Mucosa of rectum (tissue), 2 donors: Measurements from ENCODE around the gene CEP128.

ENCODE experiments used
- H3K27ac ChIP-seq, 2 donors: one replicate each; pipeline ENCODE4 v1.7.0; 2013; ENCODE audit warnings: inconsistent platforms in 2 of 2, low read depth in 2 of 2, low read length in 2 of 2
- H3K27me3 ChIP-seq, 2 donors: one replicate each; pipeline ENCODE4 v1.7.0; 2013; ENCODE audit warnings: low read length in 2 of 2; ENCODE audit not compliant: control insufficient read depth in 2 of 2, insufficient read depth in 2 of 2
- H3K36me3 ChIP-seq, 2 donors: one replicate each; pipeline ENCODE4 v1.7.0; 2013; ENCODE audit warnings: low read length in 2 of 2; ENCODE audit not compliant: control insufficient read depth in 2 of 2, insufficient read depth in 2 of 2
- H3K4me1 ChIP-seq, 2 donors: one replicate each; pipeline ENCODE4 v1.7.0; 2013; ENCODE audit warnings: low read length in 2 of 2, mild to moderate bottlenecking in 1 of 2; ENCODE audit not compliant: control insufficient read depth in 2 of 2, insufficient read depth in 2 of 2
- H3K4me3 ChIP-seq, 2 donors: one replicate each; pipeline ENCODE4 v1.7.0; 2013; ENCODE audit warnings: low read length in 2 of 2
- H3K9ac ChIP-seq, 2 donors: one replicate each; pipeline ENCODE4 v1.7.0; 2013; ENCODE audit warnings: low read length in 2 of 2, low read depth in 1 of 2, mild to moderate bottlenecking in 1 of 2
- H3K9me3 ChIP-seq, 2 donors: one replicate each; pipeline ENCODE4 v1.7.0; 2013; ENCODE audit warnings: low read length in 2 of 2; ENCODE audit not compliant: control insufficient read depth in 2 of 2
- donor health status: healthy.
- donor health status: Normal muscosa, but diverticular disease.

The CEP128 gene

DNA sequence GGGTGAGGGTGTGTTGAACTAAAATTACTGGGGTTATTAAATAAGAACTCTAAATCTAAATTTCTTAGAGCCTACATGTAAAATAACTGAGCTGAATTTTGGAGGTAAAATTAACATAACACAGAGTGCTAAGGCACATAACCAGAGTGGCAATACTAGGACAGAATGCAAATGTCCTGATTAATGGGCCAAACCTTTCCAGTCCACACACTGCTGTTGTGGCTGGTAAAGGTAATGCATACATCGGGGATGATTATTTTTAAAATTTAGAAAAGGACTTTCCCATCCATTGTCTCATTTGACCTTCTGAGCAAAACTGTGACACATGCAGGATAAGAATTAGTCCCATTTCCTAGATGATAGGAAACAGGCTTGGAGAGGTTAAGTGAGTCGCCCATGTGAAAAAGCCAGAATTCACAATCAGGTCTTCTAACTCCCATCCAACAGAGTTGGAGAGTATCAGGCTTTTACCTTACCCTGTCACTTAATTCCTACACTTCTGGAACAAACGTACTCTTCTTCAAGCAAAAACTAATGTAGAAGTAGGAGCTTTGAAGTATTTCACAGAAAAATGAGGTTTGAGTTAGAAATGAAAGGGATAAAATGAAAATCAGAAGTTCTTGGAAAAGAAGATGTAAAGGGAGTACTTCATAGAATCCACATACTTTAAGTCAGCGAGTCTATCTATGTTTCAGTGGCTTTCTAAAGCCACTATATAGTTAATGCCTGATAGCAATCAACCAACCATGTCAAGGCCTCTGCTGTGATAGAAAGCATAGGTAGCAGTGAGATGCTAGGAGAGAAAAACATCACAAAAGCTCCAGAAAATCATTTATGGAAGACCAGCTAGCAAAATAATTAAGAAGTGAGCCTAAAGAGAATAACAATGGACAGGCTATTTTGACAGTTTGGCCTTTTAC, 395.3 kb downstream of the CEP128 start:
- no peaks in the 10 kb centered on the region for H3K36me3 ChIP-seq

DNA sequence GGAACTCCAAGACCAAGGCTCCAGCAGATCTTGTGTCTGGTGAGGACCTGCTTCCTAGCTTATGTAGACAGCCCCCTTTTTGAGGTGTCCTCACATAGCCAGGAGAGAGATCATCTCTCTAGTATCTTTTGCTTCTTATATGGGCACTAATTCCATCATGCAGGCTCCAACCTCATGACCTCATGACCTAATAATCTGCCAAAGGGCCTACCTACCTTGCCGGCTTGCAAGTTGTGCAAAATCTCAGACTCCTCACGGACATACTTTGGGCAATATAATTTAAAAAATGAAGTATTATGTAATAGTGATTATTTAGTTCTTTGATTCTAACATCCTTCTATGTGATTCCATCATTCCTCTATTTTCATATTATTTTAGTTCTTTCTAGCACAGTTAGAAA, 397.2 kb downstream of the CEP128 start:
- Histone ChIP-seq H3K9me3 (no peaks in the 10 kb centered on the region), H3K9ac (no peak overlapping the region), H3K4me1 (no peaks in the 10 kb centered on the region), H3K27me3 (no peaks in the 10 kb centered on the region), H3K36me3 (no peaks in the 10 kb centered on the region), H3K27ac (no peak overlapping the region), H3K4me3 (no peak overlapping the region)

More for the DNA sequence above, 395.3 kb downstream of the CEP128 start:
- no peaks in the 10 kb centered on the region for H3K27me3 ChIP-seq
- H3K4me3 ChIP-seq: no peak overlapping the region
- no peaks in the 10 kb centered on the region for H3K4me1 ChIP-seq
- no peak overlapping the region for H3K27ac ChIP-seq
- no peaks in the 10 kb centered on the region for H3K9me3 ChIP-seq
- no peak overlapping the region for H3K9ac ChIP-seq

DNA sequence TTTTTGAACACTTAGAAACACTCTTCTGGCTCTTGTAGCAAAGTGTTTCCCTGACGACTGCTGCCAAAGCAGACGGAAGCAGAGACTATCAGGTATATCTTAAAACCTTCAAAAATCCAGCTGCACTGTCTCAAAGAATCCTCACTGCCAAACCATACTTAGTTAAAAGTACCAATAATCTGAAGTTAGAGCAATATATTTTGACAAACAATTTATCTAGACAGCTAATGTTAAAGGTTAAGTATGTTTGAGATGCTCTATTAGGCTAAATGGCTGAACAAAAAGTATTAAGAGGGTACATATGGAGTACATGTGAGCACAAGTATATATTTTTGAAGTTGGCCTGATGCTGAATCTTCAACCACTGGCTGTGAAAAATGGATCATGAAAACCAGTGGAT, 398.3 kb downstream of the CEP128 start:
- Histone ChIP-seq H3K27me3 (no peaks in the 10 kb centered on the region), H3K27ac (no peak overlapping the region), H3K36me3 (no peaks in the 10 kb centered on the region), H3K4me1 (no peaks in the 10 kb centered on the region), H3K9ac (no peak overlapping the region), H3K4me3 (no peak overlapping the region), H3K9me3 (no peaks in the 10 kb centered on the region)

DNA sequence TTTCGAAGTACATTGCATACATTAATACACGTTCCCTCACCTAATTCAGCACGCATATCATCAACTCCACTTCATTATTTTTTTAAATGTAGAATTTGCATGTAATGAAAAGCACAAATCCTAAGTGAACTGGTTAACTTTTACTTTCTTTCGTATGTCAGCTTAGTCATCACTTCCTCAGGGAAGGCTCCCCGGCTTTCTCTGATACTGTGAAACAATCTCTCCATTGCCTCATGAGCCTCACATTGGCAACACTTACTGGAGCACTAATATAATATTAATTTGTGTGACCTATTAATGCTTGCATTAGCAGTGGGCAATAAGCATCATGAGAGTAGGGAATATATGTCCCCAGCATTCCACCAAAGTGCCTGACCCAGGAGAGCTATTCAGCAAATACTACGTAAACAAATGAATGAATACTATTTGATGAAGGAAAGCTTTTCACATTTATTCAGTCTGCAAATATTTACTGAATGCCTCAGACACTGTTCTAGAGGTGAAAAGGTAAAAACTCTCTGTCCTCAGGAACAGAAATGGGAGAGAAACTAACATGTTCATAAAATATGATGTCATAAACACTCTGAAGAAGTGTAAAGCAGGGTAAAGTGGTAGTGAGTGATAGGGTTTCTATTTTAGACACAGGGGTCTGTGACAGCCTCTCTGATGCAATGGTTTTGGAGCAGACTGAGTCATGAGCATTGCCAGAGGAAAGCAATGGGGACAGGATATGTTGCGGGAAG, 402.7 kb downstream of the CEP128 start:
- no peaks in the 10 kb centered on the region for H3K9me3 ChIP-seq
- H3K36me3 ChIP-seq: no peaks in the 10 kb centered on the region
- H3K27ac ChIP-seq: no peak overlapping the region
- H3K4me3 ChIP-seq: no peak overlapping the region
- H3K9ac ChIP-seq: no peak overlapping the region
- no peaks in the 10 kb centered on the region for H3K4me1 ChIP-seq
- no peaks in the 10 kb centered on the region for H3K27me3 ChIP-seq

DNA sequence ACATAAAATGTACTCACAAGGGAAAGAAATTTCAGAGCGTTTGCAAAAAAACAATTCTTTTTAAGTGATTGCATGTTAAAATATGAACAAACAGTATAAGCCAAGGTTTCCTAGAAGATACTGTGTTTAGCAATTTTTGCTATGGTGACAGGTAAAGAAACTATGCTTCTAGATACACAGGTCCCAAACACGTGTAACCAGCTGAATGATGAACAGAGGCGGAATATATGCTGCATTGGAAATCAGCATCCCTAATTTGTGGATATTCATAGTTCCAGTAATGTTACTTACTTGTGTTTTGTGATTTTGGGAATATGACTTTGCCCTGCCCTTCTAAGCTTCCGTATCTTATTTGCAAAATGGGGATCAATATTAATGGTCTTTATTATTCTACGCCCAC, 403.9 kb downstream of the CEP128 start:
- Histone ChIP-seq H3K4me3 (no peak overlapping the region), H3K36me3 (no peaks in the 10 kb centered on the region), H3K9ac (no peak overlapping the region), H3K4me1 (no peaks in the 10 kb centered on the region), H3K27me3 (no peaks in the 10 kb centered on the region), H3K27ac (no peak overlapping the region), H3K9me3 (no peaks in the 10 kb centered on the region)

DNA sequence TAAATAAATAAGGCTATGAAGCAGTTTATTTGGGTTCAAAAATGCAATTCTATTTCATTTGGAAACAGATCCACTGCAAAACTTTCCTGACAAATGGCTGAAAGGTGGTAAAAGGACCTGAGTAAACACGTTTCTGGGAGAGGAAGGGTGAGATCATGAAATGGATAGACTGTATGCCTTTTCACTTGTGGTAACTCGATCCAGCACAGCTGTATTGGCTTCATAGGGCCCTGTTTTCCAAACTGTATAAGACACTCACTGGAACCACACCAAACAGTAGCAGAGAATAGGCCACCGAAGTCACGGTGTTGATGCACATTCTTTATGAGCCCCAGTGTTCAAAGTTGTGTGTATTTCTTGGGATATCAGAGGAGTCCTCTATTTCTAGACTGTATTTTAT, 405.1 kb downstream of the CEP128 start:
- Histone ChIP-seq H3K9ac (no peak overlapping the region), H3K9me3 (no peaks in the 10 kb centered on the region), H3K36me3 (no peaks in the 10 kb centered on the region), H3K4me1 (no peaks in the 10 kb centered on the region), H3K4me3 (no peak overlapping the region), H3K27ac (no peak overlapping the region), H3K27me3 (no peaks in the 10 kb centered on the region)

DNA sequence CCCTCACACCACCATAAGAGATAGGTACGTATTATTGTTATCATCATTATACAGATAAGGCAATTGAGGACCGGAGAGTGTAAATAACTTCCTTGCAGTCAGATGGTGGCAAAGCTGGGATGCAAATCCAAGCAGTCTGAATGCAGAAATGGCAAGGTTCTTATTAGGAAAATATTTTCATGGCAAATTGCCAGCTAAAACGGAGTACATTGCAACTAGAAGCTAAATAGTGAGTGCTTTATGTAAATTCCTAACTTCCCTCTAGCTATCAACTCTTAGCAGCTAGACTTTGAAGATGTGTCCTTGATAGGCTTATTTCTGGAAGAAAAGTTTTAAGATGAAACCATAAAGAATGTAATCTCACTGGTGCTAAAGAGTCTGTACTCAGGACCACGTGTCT, 406.4 kb downstream of the CEP128 start:
- Histone ChIP-seq H3K27ac (no peak overlapping the region), H3K4me3 (no peak overlapping the region), H3K9me3 (no peaks in the 10 kb centered on the region), H3K36me3 (no peaks in the 10 kb centered on the region), H3K9ac (no peak overlapping the region), H3K27me3 (no peaks in the 10 kb centered on the region), H3K4me1 (no peaks in the 10 kb centered on the region)

DNA sequence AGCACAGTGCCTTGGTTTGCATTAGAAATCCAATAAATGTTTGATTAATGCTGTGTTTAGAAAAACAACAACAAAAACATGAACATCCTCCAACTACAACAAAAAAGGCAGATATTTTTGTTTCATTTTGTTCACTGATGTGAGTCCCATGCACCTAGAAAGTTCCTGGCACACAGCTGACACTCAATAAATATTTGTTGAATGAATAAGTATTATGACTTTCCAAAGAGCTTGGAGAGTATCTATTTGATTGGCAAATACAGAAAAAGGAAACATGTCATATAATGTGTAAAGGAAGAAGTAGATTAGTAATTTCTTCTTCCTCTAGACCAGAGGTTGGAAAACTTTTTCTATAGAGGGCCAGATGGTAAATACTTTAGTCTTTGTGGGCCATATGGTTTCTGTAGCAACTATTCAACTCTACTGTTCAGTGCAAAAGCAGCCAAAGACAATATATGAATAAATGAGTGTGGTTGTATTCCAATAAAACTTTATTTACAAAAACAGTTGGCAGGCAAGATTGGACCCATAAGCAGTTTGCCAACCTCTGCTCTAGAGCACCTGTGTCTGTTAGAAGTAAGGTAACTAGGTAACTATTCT, 417.9 kb downstream of the CEP128 start:
- H3K36me3 ChIP-seq: no peaks in the 10 kb centered on the region
- H3K9me3 ChIP-seq: no peaks in the 10 kb centered on the region
- no peak overlapping the region for H3K9ac ChIP-seq
- H3K4me1 ChIP-seq: no peaks in the 10 kb centered on the region
- H3K4me3 ChIP-seq: no peak overlapping the region
- H3K27me3 ChIP-seq: no peaks in the 10 kb centered on the region
- no peak overlapping the region for H3K27ac ChIP-seq

DNA sequence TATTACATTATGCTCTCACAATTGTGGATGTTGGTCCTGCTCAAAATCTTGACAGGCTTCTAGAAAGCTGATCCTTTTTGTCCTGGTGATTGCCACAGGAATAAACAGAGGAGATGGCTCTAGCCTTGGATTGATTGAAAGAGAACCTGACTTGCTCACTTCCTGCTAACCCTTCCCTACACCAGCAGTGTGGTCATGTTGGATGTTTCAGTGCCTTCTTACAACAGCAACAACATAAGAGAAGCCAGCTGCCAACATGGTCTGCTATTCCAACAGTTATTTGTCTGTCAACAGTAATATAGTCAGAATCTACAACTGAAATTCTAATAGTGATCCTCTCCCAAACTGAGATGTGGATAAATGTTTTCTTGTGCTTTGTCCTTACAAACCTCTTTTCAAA, 418.6 kb downstream of the CEP128 start:
- Histone ChIP-seq H3K4me1 (no peaks in the 10 kb centered on the region), H3K9me3 (no peaks in the 10 kb centered on the region), H3K4me3 (no peak overlapping the region), H3K9ac (no peak overlapping the region), H3K27ac (no peak overlapping the region), H3K27me3 (no peaks in the 10 kb centered on the region), H3K36me3 (no peaks in the 10 kb centered on the region)

DNA sequence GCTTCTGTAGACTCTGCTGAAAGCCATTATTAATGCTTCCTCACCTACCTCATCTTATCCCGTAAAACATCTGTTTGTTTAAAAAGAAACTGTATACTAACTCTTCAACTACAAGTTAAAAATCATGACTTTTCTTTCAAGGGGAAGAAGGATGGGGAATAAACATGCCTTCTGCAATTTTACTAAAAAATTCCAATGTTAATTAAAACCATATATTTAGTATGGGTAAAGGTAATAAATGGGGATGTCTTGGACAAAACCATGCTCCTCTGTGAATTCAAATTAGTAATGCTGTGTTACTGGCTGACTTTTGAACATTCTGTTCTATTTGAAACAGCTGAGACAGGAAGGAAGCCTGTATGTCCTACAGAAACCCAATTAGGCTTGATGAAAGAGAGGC, 419.1 kb downstream of the CEP128 start:
- Histone ChIP-seq H3K4me1 (no peaks in the 10 kb centered on the region), H3K27me3 (no peaks in the 10 kb centered on the region), H3K36me3 (no peaks in the 10 kb centered on the region), H3K9me3 (no peaks in the 10 kb centered on the region), H3K9ac (no peak overlapping the region), H3K27ac (no peak overlapping the region), H3K4me3 (no peak overlapping the region)
